Kidney (tissue), 14 donors: Measurements from ENCODE around the gene IFI30. TPM values are rescaled to one million over a fixed set of nuclear protein-coding genes. Genes with fewer than 3 reads are reported as not detected.
A peak's percentile ranks its signal among the peaks of the same experiment; 100 is the strongest.
"Not testable (repeated sequence)": the region's sequence is repeated elsewhere in the genome, so short reads cannot be mapped to it uniquely, and the experiment has no call there.

Experiments
- DNase-seq, 5 donors: peaks; one replicate each; pipeline ENCODE4 v3.0.0-alpha.2; 2013 to 2020
- FAIRE-seq: peaks from 2 replicates; lab custom pipeline; 2012; peaks lifted over from hg19 to GRCh38; lab: Jason Lieb, UNC
- H3K27ac ChIP-seq, 2 donors: one replicate each; pipeline ENCODE4 v1.7.0; 2013; ENCODE audit warnings: low read depth in 2 of 2, low read length in 2 of 2, inconsistent platforms in 1 of 2
- H3K27me3 ChIP-seq: one replicate; pipeline ENCODE4 v1.7.1; 2013; ENCODE audit warnings: low read length, inconsistent platforms; ENCODE audit not compliant: control insufficient read depth, insufficient read depth
- H3K36me3 ChIP-seq, 3 donors: one replicate each; pipeline versions ENCODE4 v1.7.0 to v1.7.1; 2013; ENCODE audit warnings: low read length in 3 of 3, control low read depth in 1 of 3, inconsistent platforms in 1 of 3; ENCODE audit not compliant: insufficient read depth in 3 of 3, control insufficient read depth in 2 of 3
- H3K4me1 ChIP-seq, 3 donors: one replicate each; pipeline versions ENCODE4 v1.7.0 to v1.7.1; 2013; ENCODE audit warnings: low read length in 3 of 3, inconsistent platforms in 1 of 3, low read depth in 1 of 3; ENCODE audit not compliant: control insufficient read depth in 2 of 3, insufficient read depth in 2 of 3
- H3K4me3 ChIP-seq, 3 donors: one replicate each; pipeline versions ENCODE4 v1.7.0 to v1.8.1; 2013; ENCODE audit warnings: low read length in 3 of 3, control low read depth in 1 of 3, inconsistent platforms in 1 of 3
- H3K9ac ChIP-seq, 3 donors: one replicate each; pipeline versions ENCODE4 v1.7.0 to v1.7.1; 2013; ENCODE audit warnings: low read length in 3 of 3, control low read depth in 1 of 3, inconsistent platforms in 1 of 3
- H3K9me3 ChIP-seq, 3 donors: one replicate each; pipeline versions ENCODE4 v1.7.0 to v1.7.1; 2013; ENCODE audit warnings: low read length in 3 of 3, control low read depth in 1 of 3, inconsistent platforms in 1 of 3; ENCODE audit not compliant: control insufficient read depth in 2 of 3, insufficient read depth in 1 of 3
- CTCF ChIP-seq: IDR thresholded peaks from 3 replicates; pipeline ENCODE4 v1.5.1; 2012; ENCODE audit warnings: mild to moderate bottlenecking, moderate library complexity, borderline replicate concordance; ENCODE audit not compliant: insufficient read depth; ENCODE audit errors: extremely low read depth
- intact Hi-C: fragments of 100-400 bp; cut with DNase I; formaldehyde crosslinking; loops from one replicate; pipeline ENCODE4 v1.11.1; 2022
- polyA plus RNA-seq: library from polyadenylated mRNA; stranded (reverse); fragments of 350-450 nt; fragmentation: Illumina TruSeq; extraction: RNeasy Lipid Tissue Mini Kit (QIAGEN cat#74804); gene quantifications from one replicate; pipeline ENCODE4 v1.2.3, GENCODE V29; 2014; ENCODE audit warnings: low read depth, low replicate concordance; ENCODE audit not compliant: insufficient read depth
- total RNA-seq: library from RNA; stranded (reverse); fragmentation: NEBNext Ultra II Directional; extraction: Animal tissue kit (Norgen Biotek cat#: 25700); gene quantifications from one replicate; pipeline ENCODE4 v1.2.1, GENCODE V29; 2021
- donor health status: control.
- donor health status: control.
- donor health status: control.
- donor health status: control.
- donor health status: control.
- donor health status: DM: yes; HTN: yes; CAD: no.
- donor health status: Normal renal cell carcinoma (clear cell type).

IFI30 gene
- total and polyA plus RNA-seq, 2 donors from 2014 or later: 109 to 173 TPM

- H3K9ac ChIP-seq: peak overlapping the region in 1 of 3 donors; percentile 59
- H3K27me3 ChIP-seq: no peaks in the 10 kb centered on the region
- no peak overlapping the region for H3K4me3 ChIP-seq
- DNase-seq (peak in 2 of 5 donors; percentile 42 to 68), FAIRE-seq (no peak)
- peaks cover 0 to 10% (median 0%) of the 10 kb centered on the region in 3 donors for H3K36me3 ChIP-seq
- no peak for TF ChIP-seq CTCF
- H3K27ac ChIP-seq: peak overlapping the region; percentile 11 to 67
- peaks cover 0 to 36% (median 15%) of the 10 kb centered on the region in 3 donors for H3K4me1 ChIP-seq
- no peaks in the 10 kb centered on the region for H3K9me3 ChIP-seq
- intact Hi-C loops: no loop called here
Measured at GRCh38 chr19:18157465-18158063, 16.0 kb upstream of the IFI30 start.

GRCh38 chr19:18158467-18158866, 15.1 kb upstream of the IFI30 start:
- Histone ChIP-seq H3K36me3 (peaks cover under 1 to 19% (median 4%) of the 10 kb centered on the region in 3 donors), H3K4me3 (no peak overlapping the region), H3K9ac (no peak overlapping the region), H3K27me3 (no peaks in the 10 kb centered on the region), H3K27ac (no peak overlapping the region), H3K4me1 (peaks cover 0 to 36% (median 15%) of the 10 kb centered on the region in 3 donors), H3K9me3 (no peaks in the 10 kb centered on the region)
- intact Hi-C loops: no loop called here
- no peak for TF ChIP-seq CTCF
- no peak for FAIRE-seq
- no peak for DNase-seq

GRCh38 chr19:18159059-18159616, 14.5 kb upstream of the IFI30 start:
- FAIRE-seq, H3K9me3 ChIP-seq, H3K27me3 ChIP-seq, H3K27ac ChIP-seq, H3K9ac ChIP-seq, H3K4me3 ChIP-seq, intact Hi-C loops, DNase-seq: not testable (repeated sequence)
- Histone ChIP-seq H3K4me1 (peaks cover 0 to 31% (median 15%) of the 10 kb centered on the region in 3 donors), H3K36me3 (peaks cover 2 to 21% (median 5%) of the 10 kb centered on the region in 3 donors)

GRCh38 chr19:18159810-18160209, 13.8 kb upstream of the IFI30 start:
- Histone ChIP-seq H3K9me3 (no peaks in the 10 kb centered on the region), H3K27me3 (no peaks in the 10 kb centered on the region), H3K27ac (no peak overlapping the region), H3K4me3 (no peak overlapping the region), H3K9ac (no peak overlapping the region), H3K36me3 (peaks cover 2 to 21% (median 5%) of the 10 kb centered on the region in 3 donors), H3K4me1 (peaks cover 0 to 26% (median 15%) of the 10 kb centered on the region in 3 donors)
- intact Hi-C loops: no loop called here
- no peak for FAIRE-seq
- no peak for DNase-seq
- no peak for TF ChIP-seq CTCF
